H1 (cell line): ENCODE measurements around the gene DUSP3. TPM values are rescaled to one million over a fixed set of nuclear protein-coding genes. Genes with fewer than 3 reads are reported as not detected.

Experiments used
- CTCF ChIA-PET: fragments of 300-600 bp; sonication (Branson Sonifier 250); formaldehyde crosslinking; loops from one replicate; lab custom pipeline; 2021; ENCODE audit not compliant: partially characterized antibody; lab: Charles Lee
- POLR2A ChIA-PET: fragments of 300-600 bp; sonication (Branson Sonifier 250); formaldehyde crosslinking; loops from one replicate; lab custom pipeline; 2021; ENCODE audit warnings: inconsistent platforms; ENCODE audit not compliant: partially characterized antibody; lab: Charles Lee
- DNase-seq, 2 experiments: peaks; one replicate each; pipeline versions ENCODE4 v3.0.0 to v3.0.0-alpha.2; 2010 to 2022; ENCODE audit warnings: low spot score in 2 of 2, low read depth in 1 of 2, mixed read lengths in 1 of 2
- FAIRE-seq: peaks from 2 replicates; lab custom pipeline; 2011; peaks lifted over from hg19 to GRCh38; lab: Jason Lieb, UNC
- H2AFZ ChIP-seq: 2 replicates; pipeline ENCODE4 v1.8.1; 2012; ENCODE audit warnings: low read length, inconsistent platforms
- H2AK5ac ChIP-seq: 2 replicates; pipeline ENCODE4 v1.6.1; 2013; ENCODE audit warnings: low read depth, low read length
- H2BK120ac ChIP-seq: replicated peaks from 2 replicates; pipeline ENCODE3; 2013; ENCODE audit warnings: low read depth, low read length, inconsistent platforms
- H2BK12ac ChIP-seq: 2 replicates; pipeline ENCODE4 v1.6.1; 2013; ENCODE audit warnings: low read depth, low read length
- H2BK15ac ChIP-seq: 2 replicates; pipeline ENCODE4 v1.6.1; 2013; ENCODE audit warnings: low read length
- H2BK20ac ChIP-seq: 2 replicates; pipeline ENCODE4 v1.6.1; 2013; ENCODE audit warnings: low read length
- H2BK5ac ChIP-seq: 2 replicates; pipeline ENCODE4 v1.6.1; 2013; ENCODE audit warnings: low read depth, low read length
- H3K14ac ChIP-seq: 2 replicates; pipeline ENCODE4 v1.6.1; 2013; ENCODE audit warnings: inconsistent platforms; ENCODE audit not compliant: insufficient read length
- H3K18ac ChIP-seq: 2 replicates; pipeline ENCODE4 v1.6.1; 2013; ENCODE audit warnings: low read length; ENCODE audit errors: extremely low read depth
- H3K23ac ChIP-seq: 2 replicates; pipeline ENCODE4 v1.6.1; 2013; ENCODE audit warnings: inconsistent platforms; ENCODE audit not compliant: insufficient read length
- H3K23me2 ChIP-seq: 2 replicates; pipeline ENCODE4 v1.6.1; 2013; ENCODE audit warnings: low read depth, low read length
- H3K27ac ChIP-seq: 2 replicates; pipeline ENCODE4 v1.6.1; 2011; ENCODE audit warnings: low read depth, low read length, inconsistent platforms
- H3K27me3 ChIP-seq, 4 experiments: replicated peaks in 1 of 4; 1 replicate in 1 of 4; 2 replicates in 3 of 4; pipeline versions ENCODE4 v1.6.1 to v1.8.1; 2011 to 2013; ENCODE audit warnings: low read length in 3 of 4, mild to moderate bottlenecking in 3 of 4, inconsistent platforms in 2 of 4, mixed read lengths in 2 of 4, moderate library complexity in 1 of 4; ENCODE audit not compliant: control insufficient read depth in 3 of 4, insufficient read depth in 3 of 4; ENCODE audit errors: extremely low read depth in 1 of 4
- H3K36me3 ChIP-seq, 4 experiments: 2 replicates each; pipeline versions ENCODE4 v1.6.1 to v1.8.1; 2011 to 2013; ENCODE audit warnings: mild to moderate bottlenecking in 4 of 4, low read length in 3 of 4, moderate library complexity in 2 of 4, control low read depth in 1 of 4, inconsistent platforms in 1 of 4; ENCODE audit not compliant: insufficient read depth in 4 of 4, control insufficient read depth in 2 of 4
- H3K4ac ChIP-seq: replicated peaks from 2 replicates; pipeline ENCODE3; 2013; ENCODE audit warnings: low read length, low read depth, mixed read lengths, inconsistent platforms; ENCODE audit not compliant: insufficient read length
- H3K4me1 ChIP-seq, 4 experiments: replicated peaks in 1 of 4; 1 replicate in 1 of 4; 2 replicates in 3 of 4; pipeline versions ENCODE4 v1.6.1 to v1.8.1; 2011 to 2013; ENCODE audit warnings: low read length in 3 of 4, inconsistent platforms in 2 of 4, mixed read lengths in 1 of 4; ENCODE audit not compliant: insufficient read depth in 4 of 4, control insufficient read depth in 3 of 4
- H3K4me2 ChIP-seq, 2 experiments: 2 replicates each; pipeline versions ENCODE4 v1.6.1 to v1.8.1; 2011 to 2013; ENCODE audit warnings: low read depth in 2 of 2, low read length in 2 of 2, control low read depth in 1 of 2, inconsistent platforms in 1 of 2, mild to moderate bottlenecking in 1 of 2; ENCODE audit not compliant: insufficient read depth in 1 of 2
- H3K4me3 ChIP-seq, 4 experiments: fragments of 200-600, 300-600 bp in 1 of 4; sonication (generic), shearing (Covaris generic), sonication (Bioruptor Twin) in 1 of 4; 2 replicates each; pipeline versions ENCODE4 v1.5.1 to v1.8.1; 2011 to 2016; ENCODE audit warnings: low read length in 4 of 4, low read depth in 3 of 4, control low read depth in 2 of 4, inconsistent platforms in 2 of 4, mild to moderate bottlenecking in 2 of 4, mixed read lengths in 1 of 4, moderate library complexity in 1 of 4; ENCODE audit not compliant: insufficient read depth in 2 of 4; ENCODE audit errors: extremely low read depth in 1 of 4
- H3K56ac ChIP-seq: replicated peaks from 2 replicates; pipeline ENCODE3; 2013; ENCODE audit warnings: low read depth, mild to moderate bottlenecking, mixed read lengths, low read length, inconsistent platforms; ENCODE audit not compliant: insufficient read length
- H3K79me1 ChIP-seq: 2 replicates; pipeline ENCODE4 v1.6.1; 2013; ENCODE audit warnings: low read depth, low read length, control low read depth
- H3K79me2 ChIP-seq, 2 experiments: 2 replicates each; pipeline versions ENCODE4 v1.6.1 to v1.8.1; 2012 to 2013; ENCODE audit warnings: low read length in 2 of 2, mild to moderate bottlenecking in 2 of 2, inconsistent platforms in 1 of 2; ENCODE audit not compliant: insufficient read depth in 2 of 2, control insufficient read depth in 1 of 2
- H3K9ac ChIP-seq, 4 experiments: replicated peaks in 1 of 4; 1 replicate in 1 of 4; 2 replicates in 3 of 4; pipeline versions ENCODE4 v1.6.1 to v1.8.1; 2011 to 2013; ENCODE audit warnings: low read depth in 3 of 4, low read length in 3 of 4, control low read depth in 2 of 4, mild to moderate bottlenecking in 2 of 4, moderate library complexity in 2 of 4, inconsistent platforms in 1 of 4; ENCODE audit errors: extremely low read depth in 1 of 4
- H3K9me3 ChIP-seq, 2 experiments: 2 replicates each; pipeline versions ENCODE4 v1.6.1 to v1.8.1; 2012 to 2013; ENCODE audit warnings: mild to moderate bottlenecking in 2 of 2, moderate library complexity in 2 of 2, control low read depth in 1 of 2, inconsistent platforms in 1 of 2, low read depth in 1 of 2, low read length in 1 of 2, mixed read lengths in 1 of 2; ENCODE audit not compliant: insufficient read depth in 2 of 2
- H4K20me1 ChIP-seq, 2 experiments: replicated peaks in 1 of 2; 2 replicates each; pipeline versions ENCODE3 to v1.8.1; 2011 to 2013; ENCODE audit warnings: inconsistent platforms in 2 of 2, low read length in 2 of 2, mild to moderate bottlenecking in 1 of 2; ENCODE audit not compliant: insufficient read depth in 2 of 2, control insufficient read depth in 1 of 2
- H4K5ac ChIP-seq: 2 replicates; pipeline ENCODE4 v1.6.1; 2013; ENCODE audit warnings: low read length, low read depth, mixed read lengths, inconsistent platforms; ENCODE audit not compliant: insufficient read length
- H4K8ac ChIP-seq: 2 replicates; pipeline ENCODE4 v1.8.0; 2013; ENCODE audit warnings: mild to moderate bottlenecking, moderate library complexity, low read length, inconsistent platforms; ENCODE audit not compliant: insufficient read depth; ENCODE audit errors: extremely low read depth
- H4K91ac ChIP-seq: replicated peaks from 2 replicates; pipeline ENCODE3; 2013; ENCODE audit warnings: low read length, mixed read lengths, inconsistent platforms; ENCODE audit not compliant: insufficient read length
- BACH1 ChIP-seq: IDR thresholded peaks from 2 replicates; pipeline ENCODE4 v1.6.1; 2012; ENCODE audit warnings: low read length, improper control_type of control experiment
- BRCA1 ChIP-seq: IDR thresholded peaks from 2 replicates; pipeline ENCODE4 v1.6.1; 2012; ENCODE audit warnings: low read depth, low read length, improper control_type of control experiment
- CBX5 ChIP-seq: fragments of 300-800, 300-1000 bp; sonication (generic); IDR thresholded peaks from 2 replicates; pipeline ENCODE4 v1.7.1; 2016; ENCODE audit warnings: antibody characterized with exemption, low read length, low read depth
- CTBP2 ChIP-seq: IDR thresholded peaks from 2 replicates; pipeline ENCODE4 v1.7.0; 2011; ENCODE audit warnings: borderline replicate concordance, mild to moderate bottlenecking, moderate library complexity, mixed read lengths, low read length; ENCODE audit not compliant: insufficient read depth, insufficient read length
- EGR1 ChIP-seq: IDR thresholded peaks from 2 replicates; pipeline ENCODE4 v1.6.1; 2011; ENCODE audit warnings: low read depth, low read length, borderline replicate concordance
- JUND ChIP-seq: IDR thresholded peaks from 2 replicates; pipeline ENCODE4 v1.6.1; 2011; ENCODE audit warnings: mild to moderate bottlenecking, improper control_type of control experiment, low read length
- KDM4A ChIP-seq: IDR thresholded peaks from one replicate; pipeline ENCODE4 v1.7.1; 2012; ENCODE audit warnings: low read depth, mild to moderate bottlenecking, moderate library complexity, low read length, inconsistent platforms; ENCODE audit not compliant: severe bottlenecking
- POU5F1 ChIP-seq: IDR thresholded peaks from 2 replicates; pipeline ENCODE4 v1.6.1; 2011; ENCODE audit warnings: low read depth, mild to moderate bottlenecking, low read length, moderate library complexity
- RNF2 ChIP-seq: fragments of 200-900, 300-1000 bp; sonication (generic); IDR thresholded peaks from 2 replicates; pipeline ENCODE4 v1.7.1; 2016; ENCODE audit warnings: borderline replicate concordance, low read depth, mild to moderate bottlenecking, antibody characterized with exemption, low read length; ENCODE audit not compliant: poor library complexity, severe bottlenecking; ENCODE audit errors: missing control alignments
- TBP ChIP-seq: IDR thresholded peaks from 2 replicates; pipeline ENCODE4 v1.6.1; 2011; ENCODE audit warnings: low read depth, low read length, improper control_type of control experiment
- TCF12 ChIP-seq: IDR thresholded peaks from 2 replicates; pipeline ENCODE4 v1.6.1; 2011; ENCODE audit warnings: low read depth, mild to moderate bottlenecking, low read length
- WGBS, 2 experiments: shearing (Covaris generic) in 1 of 2; methylation state at CpG; one replicate each; pipeline versions ENCODE4 v1.1.6 to v1.1.7; 2013 to 2015; ENCODE audit warnings: low lambda C conversion rate in 2 of 2, mixed read lengths in 2 of 2, inconsistent platforms in 1 of 2, low coverage in 1 of 2, missing lambda C conversion rate in 1 of 2; ENCODE audit not compliant: insufficient replicate concordance in 2 of 2, insufficient coverage in 1 of 2, insufficient read length in 1 of 2; ENCODE audit errors: extremely low coverage in 1 of 2, missing lambda C conversion rate in 1 of 2; 5-methylcytosine and 5-hydroxymethylcytosine counted together
- polyA plus RNA-seq, 7 experiments: library from polyadenylated mRNA; depleted of rRNA in 3 of 7; stranded (reverse) in 5 of 7; unstranded in 2 of 7; fragments of >200 nt in 5 of 7; fragments of 200-250 nt in 2 of 7; gene quantifications; 1 replicate in 5 of 7; 2 replicates in 1 of 7; 4 replicates in 1 of 7; pipeline versions ENCODE4 v1.2.1 to v1.2.3, GENCODE V29; 2011 to 2013; ENCODE audit warnings: missing spikeins in 2 of 7, mixed read lengths in 2 of 7
- total RNA-seq: library from RNA; stranded (reverse); fragmentation: NEBNext Ultra II Directional; extraction: Animal tissue kit (Norgen Biotek cat#: 25700); gene quantifications from 2 replicates; pipeline ENCODE4 v1.2.1, GENCODE V29; 2021
- TF ChIP-seq, protein P1 (sequence below), 3 experiments: IDR thresholded peaks; 1 replicate in 2 of 3; 2 replicates in 1 of 3; pipeline versions ENCODE4 v1.5.1 to v1.6.1; 2011; ENCODE audit warnings: low read length in 3 of 3, mild to moderate bottlenecking in 3 of 3, inconsistent platforms in 2 of 3, low read depth in 1 of 3, moderate library complexity in 1 of 3; ENCODE audit not compliant: insufficient read depth in 1 of 3; ENCODE audit errors: control extremely low read depth in 1 of 3

DUSP3 gene
- total and polyA plus RNA-seq, 2 of the 8 experiments (the other 6 are each of a cell fraction or from before 2014, with no cell fraction given), result 15.1 to 21.2 TPM

DNA sequence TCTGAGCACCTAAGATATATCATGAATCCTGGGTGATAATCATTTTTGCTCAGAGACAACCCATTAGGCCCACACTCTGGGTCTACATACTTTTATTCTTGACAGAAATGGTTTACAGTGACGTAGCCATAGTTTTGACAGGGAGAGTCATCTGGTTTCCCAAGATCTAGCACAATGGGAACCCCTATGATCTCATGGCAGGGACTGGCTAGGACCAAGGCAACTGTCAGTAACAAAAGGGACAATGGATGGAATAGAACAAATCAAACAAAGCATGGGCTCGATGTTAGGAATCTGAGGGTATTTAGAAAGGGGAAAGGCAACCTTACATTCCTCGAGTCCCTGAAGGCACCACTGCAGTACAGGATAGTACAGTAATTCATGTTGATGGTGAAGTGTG, 22.0 kb upstream of the DUSP3 start:
- Histone ChIP-seq H3K4me3 (no peak overlapping the region), H4K8ac (no peak overlapping the region), H4K20me1 (no peaks in the 10 kb centered on the region), H2BK5ac (no peak overlapping the region), H3K36me3 (peaks cover 0 to 2% (median 0%) of the 10 kb centered on the region in 4 experiments; a peak in 1 of 8 replicates), H2AK5ac (no peak overlapping the region), H3K18ac (no peak overlapping the region), H3K14ac (no peak overlapping the region), H2BK120ac (no peak overlapping the region), H4K5ac (no peak overlapping the region), H3K79me2 (no peaks in the 10 kb centered on the region), H3K23ac (no peak overlapping the region), H2BK20ac (no peak overlapping the region), H3K4me1 (peaks cover 0 to 17% (median 7%) of the 10 kb centered on the region in 4 experiments; a peak in 5 of 7 replicates), H3K27me3 (no peaks in the 10 kb centered on the region), H3K27ac (no peak overlapping the region), H3K23me2 (no peaks in the 10 kb centered on the region), H3K4ac (no peak overlapping the region), H3K79me1 (no peaks in the 10 kb centered on the region), H2AFZ (no peak overlapping the region), H4K91ac (no peak overlapping the region), H2BK12ac (no peak overlapping the region), H3K9me3 (peaks cover 5 to 11% of the 10 kb centered on the region in 2 experiments; a peak in 3 of 4 replicates), H2BK15ac (no peak overlapping the region), H3K9ac (no peak overlapping the region), H3K4me2 (no peak overlapping the region), H3K56ac (no peak overlapping the region)
- 92% methylated on average over 3 of the region's 3 CpGs; no CpG with 5 or more reads in 1 of the 2 experiments for WGBS, 2 experiments
- no peak for DNase-seq
- FAIRE-seq, result no peak
- ChIA-PET CTCF (interaction anchor here (0.5 to 2.4 kb wide), 2 partner anchors 11 to 403 kb away, joined by 6 read pairs; no protein-coding TSS in a partner anchor), POLR2A (no interaction called here)
- TF ChIP-seq EGR1 (no peak), TBP (no peak), TCF12 (no peak), POU5F1 (no peak), KDM4A (no peak), BRCA1 (no peak), JUND (no peak), CTBP2 (no peak), BACH1 (no peak), RNF2 (no peak), CBX5 (no peak)
- TF ChIP-seq, protein P1, sequence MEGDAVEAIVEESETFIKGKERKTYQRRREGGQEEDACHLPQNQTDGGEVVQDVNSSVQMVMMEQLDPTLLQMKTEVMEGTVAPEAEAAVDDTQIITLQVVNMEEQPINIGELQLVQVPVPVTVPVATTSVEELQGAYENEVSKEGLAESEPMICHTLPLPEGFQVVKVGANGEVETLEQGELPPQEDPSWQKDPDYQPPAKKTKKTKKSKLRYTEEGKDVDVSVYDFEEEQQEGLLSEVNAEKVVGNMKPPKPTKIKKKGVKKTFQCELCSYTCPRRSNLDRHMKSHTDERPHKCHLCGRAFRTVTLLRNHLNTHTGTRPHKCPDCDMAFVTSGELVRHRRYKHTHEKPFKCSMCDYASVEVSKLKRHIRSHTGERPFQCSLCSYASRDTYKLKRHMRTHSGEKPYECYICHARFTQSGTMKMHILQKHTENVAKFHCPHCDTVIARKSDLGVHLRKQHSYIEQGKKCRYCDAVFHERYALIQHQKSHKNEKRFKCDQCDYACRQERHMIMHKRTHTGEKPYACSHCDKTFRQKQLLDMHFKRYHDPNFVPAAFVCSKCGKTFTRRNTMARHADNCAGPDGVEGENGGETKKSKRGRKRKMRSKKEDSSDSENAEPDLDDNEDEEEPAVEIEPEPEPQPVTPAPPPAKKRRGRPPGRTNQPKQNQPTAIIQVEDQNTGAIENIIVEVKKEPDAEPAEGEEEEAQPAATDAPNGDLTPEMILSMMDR (IDR thresholded peaks at IDR 0.05; ENCODE audit: control extremely low read depth in 1 of 3, insufficient read depth in 1 of 3, low read depth in 1 of 3, low read length in 3 of 3), result no peak
